GM23338 (cell line): ENCODE measurements around the gene HTR1D. TPM values are rescaled to one million over a fixed set of nuclear protein-coding genes. Genes with fewer than 3 reads are reported as not detected.
A peak's percentile ranks its signal among the peaks of the same experiment; 100 is the strongest.

Source experiments
- ATAC-seq: fragments of 200-7000 bp; cut with Tn5 transposase; 3 replicates; pipeline ENCODE4 v1.9.1; 2020
- DNase-seq: peaks from one replicate; pipeline ENCODE4 v3.0.0-alpha.2; 2015; ENCODE audit warnings: low spot score
- H2AFZ ChIP-seq: fragments of 200-600 bp; sonication (generic); 2 replicates; pipeline ENCODE4 v1.8.0; 2016; ENCODE audit warnings: antibody characterized with exemption, mild to moderate bottlenecking, moderate library complexity
- H3F3A ChIP-seq: fragments of 200-600 bp; sonication (generic); replicated peaks from 2 replicates; pipeline ENCODE4 v1.8.0; 2017; ENCODE audit warnings: antibody characterized with exemption, mixed run types, low read depth
- H3K27ac ChIP-seq: fragments of 200-600 bp; sonication (generic); 2 replicates; pipeline ENCODE4 v1.6.1; 2016; ENCODE audit warnings: low read depth
- H3K27me3 ChIP-seq: fragments of 200-600 bp; sonication (generic); 2 replicates; pipeline ENCODE4 v1.8.0; 2016; ENCODE audit warnings: mild to moderate bottlenecking, mixed run types, moderate library complexity; ENCODE audit not compliant: insufficient read depth
- H3K36me3 ChIP-seq: fragments of 200-600 bp; sonication (generic); 2 replicates; pipeline ENCODE4 v1.8.0; 2016; ENCODE audit warnings: mild to moderate bottlenecking; ENCODE audit not compliant: insufficient read depth
- H3K4me1 ChIP-seq: fragments of 200-600 bp; sonication (generic); 2 replicates; pipeline ENCODE4 v1.8.0; 2016; ENCODE audit warnings: mild to moderate bottlenecking, moderate library complexity; ENCODE audit not compliant: insufficient read depth
- H3K4me2 ChIP-seq: fragments of 200-600 bp; sonication (generic); 2 replicates; pipeline ENCODE4 v1.7.1; 2017; ENCODE audit warnings: mixed run types
- H3K4me3 ChIP-seq: fragments of 200-600 bp; sonication (generic); 2 replicates; pipeline ENCODE4 v1.6.1; 2016; ENCODE audit warnings: mixed run types
- H3K79me2 ChIP-seq: fragments of 200-600 bp; sonication (generic); replicated peaks from 2 replicates; pipeline ENCODE4 v1.8.0; 2017; ENCODE audit warnings: mild to moderate bottlenecking; ENCODE audit not compliant: insufficient read depth
- H3K9me2 ChIP-seq: fragments of 200-600 bp; sonication (generic); 2 replicates; pipeline ENCODE4 v1.8.0; 2017; ENCODE audit not compliant: insufficient read depth
- H4K20me1 ChIP-seq: fragments of 200-600 bp; sonication (generic); replicated peaks from 2 replicates; pipeline ENCODE4 v1.8.0; 2017; ENCODE audit warnings: mild to moderate bottlenecking; ENCODE audit not compliant: insufficient read depth
- H3K27ac Mint-ChIP-seq: 2 replicates; pipeline ENCODE4 v1.8.0; 2020; ENCODE audit warnings: inconsistent platforms, mild to moderate bottlenecking, moderate library complexity, mixed read lengths
- H3K27me3 Mint-ChIP-seq: 3 replicates; pipeline ENCODE4 v1.8.0; 2022; ENCODE audit warnings: low read depth, mild to moderate bottlenecking, moderate library complexity, mixed read lengths, inconsistent platforms; ENCODE audit not compliant: insufficient read depth, poor library complexity
- H3K36me3 Mint-ChIP-seq: 3 replicates; pipeline ENCODE4 v1.8.0; 2021; ENCODE audit warnings: low read depth, mild to moderate bottlenecking, inconsistent platforms, moderate library complexity, mixed read lengths
- H3K4me1 Mint-ChIP-seq: 3 replicates; pipeline ENCODE4 v1.8.0; 2020; ENCODE audit warnings: mild to moderate bottlenecking, inconsistent platforms, mixed read lengths
- H3K4me3 Mint-ChIP-seq: 3 replicates; pipeline ENCODE4 v1.8.0; 2021; ENCODE audit warnings: moderate library complexity, mild to moderate bottlenecking, inconsistent platforms, mixed read lengths
- H3K9me3 Mint-ChIP-seq: 3 replicates; pipeline ENCODE4 v1.8.0; 2020; ENCODE audit warnings: moderate library complexity, mild to moderate bottlenecking, inconsistent platforms, mixed read lengths
- CREB1 ChIP-seq: fragments of 250-450 bp; sonication (Bioruptor Pico); IDR thresholded peaks from 2 replicates; pipeline ENCODE4 v1.5.0; 2020; ENCODE audit warnings: low read depth, mild to moderate bottlenecking, moderate library complexity
- CTCF ChIP-seq, 2 experiments: fragments of 200-600 bp in 1 of 2; sonication (generic) in 1 of 2; conservative IDR thresholded peaks; 2 replicates each; pipeline versions ENCODE4 v1.5.1 to v1.6.1; 2016 to 2017; ENCODE audit warnings: antibody characterized with exemption in 2 of 2, low read depth in 2 of 2, mild to moderate bottlenecking in 2 of 2, moderate library complexity in 1 of 2
- ETS1 ChIP-seq: IDR thresholded peaks from 2 replicates; pipeline ENCODE4 v1.6.1; 2016; ENCODE audit warnings: antibody characterized with exemption
- EZH2 ChIP-seq: fragments of 200-600 bp; sonication (generic); IDR thresholded peaks from one replicate; pipeline ENCODE4 v1.8.0; 2017; ENCODE audit warnings: antibody characterized with exemption, mild to moderate bottlenecking, low read depth; ENCODE audit not compliant: unreplicated experiment
- EZH2phosphoT487 ChIP-seq: fragments of 200-600 bp; sonication (generic); IDR thresholded peaks from one replicate; pipeline ENCODE4 v1.8.1; 2018; ENCODE audit warnings: antibody characterized with exemption; ENCODE audit not compliant: unreplicated experiment
- NANOG ChIP-seq: IDR thresholded peaks from 2 replicates; pipeline ENCODE4 v1.6.1; 2016; ENCODE audit warnings: antibody characterized with exemption, borderline replicate concordance
- STAT1 ChIP-seq: IDR thresholded peaks from one replicate; pipeline ENCODE4 v1.6.1; 2016; ENCODE audit warnings: antibody characterized with exemption; ENCODE audit not compliant: unreplicated experiment
- ZNF114 ChIP-seq: fragments of 250-450 bp; sonication (Bioruptor Pico); IDR thresholded peaks from 2 replicates; pipeline ENCODE4 v1.5.0; 2020; ENCODE audit warnings: mild to moderate bottlenecking, moderate library complexity
- ZNF331 ChIP-seq: fragments of 250-450 bp; sonication (Bioruptor Pico); IDR thresholded peaks from 2 replicates; pipeline ENCODE4 v1.5.0; 2020; ENCODE audit warnings: low read depth, mild to moderate bottlenecking, moderate library complexity
- ZNF462 ChIP-seq: fragments of 250-450 bp; sonication (Bioruptor Pico); IDR thresholded peaks from 2 replicates; pipeline ENCODE4 v1.5.0; 2020; ENCODE audit warnings: mild to moderate bottlenecking, moderate library complexity
- polyA plus RNA-seq: library from polyadenylated mRNA; unstranded; fragments of >200 nt; fragmentation: Nextera tagmentation; extraction: Ambion mirVana; gene quantifications from 2 replicates; pipeline ENCODE4 v1.2.1, GENCODE V29; 2016
- total RNA-seq: library from RNA; depleted of rRNA; stranded (reverse); fragments of >200 nt; shearing (Covaris generic); gene quantifications from 2 replicates; pipeline ENCODE4 v1.2.3, GENCODE V29; 2014

Gene HTR1D
- total and polyA plus RNA-seq, 2 experiments from 2014 or later: 2.4 to 4.1 TPM

GRCh38 chr1:23177438-23178380 lies 39.6 kb downstream of the HTR1D start:
- Histone ChIP-seq H3K27ac (no peak overlapping the region), H3K4me1 (peaks cover 11% of the 10 kb centered on the region; the same call in 1 of the 2 replicates), H3K4me3 (peak overlapping the region; percentile 76), H3F3A (peaks cover 10% of the 10 kb centered on the region; the same call in 1 of the 2 replicates), H3K9me2 (no peaks in the 10 kb centered on the region), H2AFZ (peak overlapping the region; percentile 98), H4K20me1 (no peaks in the 10 kb centered on the region), H3K27me3 (peaks cover 32% of the 10 kb centered on the region), H3K79me2 (no peaks in the 10 kb centered on the region), H3K36me3 (no peaks in the 10 kb centered on the region), H3K4me2 (peak overlapping the region; percentile 90)
- TF ChIP-seq CREB1 (CRISPR knock-in tag) (no peak), NANOG (no peak), STAT1 (no peak), ZNF114 (no peak), EZH2phosphoT487 (no peak), CTCF (conservative IDR thresholded peaks at IDR 0.05; ENCODE audit: low read depth in 2 of 2) (no peak), ZNF331 (CRISPR knock-in tag) (no peak), EZH2 (no peak), ETS1 (no peak), ZNF462 (CRISPR knock-in tag) (no peak)
- H3K36me3 Mint-ChIP-seq: no peaks in the 10 kb centered on the region
- no peaks in the 10 kb centered on the region; the same call in 2 of the 3 replicates for H3K9me3 Mint-ChIP-seq
- peaks cover 29% of the 10 kb centered on the region for H3K27me3 Mint-ChIP-seq
- H3K4me1 Mint-ChIP-seq: peaks cover 2% of the 10 kb centered on the region; the same call in 1 of the 3 replicates
- DNase-seq (peak; percentile 85), ATAC-seq (peak; percentile 93)
- no peak overlapping the region for H3K27ac Mint-ChIP-seq
- peak overlapping the region; percentile 84 for H3K4me3 Mint-ChIP-seq
